Glomerular visceral epithelial cell (primary cell): Measurements from ENCODE around the gene MPIG6B.

Experiments used
- DNase-seq: peaks from one replicate; pipeline ENCODE4 v3.0.0-alpha.2; 2016; ENCODE audit errors: extremely low spot score

Gene MPIG6B

DNA sequence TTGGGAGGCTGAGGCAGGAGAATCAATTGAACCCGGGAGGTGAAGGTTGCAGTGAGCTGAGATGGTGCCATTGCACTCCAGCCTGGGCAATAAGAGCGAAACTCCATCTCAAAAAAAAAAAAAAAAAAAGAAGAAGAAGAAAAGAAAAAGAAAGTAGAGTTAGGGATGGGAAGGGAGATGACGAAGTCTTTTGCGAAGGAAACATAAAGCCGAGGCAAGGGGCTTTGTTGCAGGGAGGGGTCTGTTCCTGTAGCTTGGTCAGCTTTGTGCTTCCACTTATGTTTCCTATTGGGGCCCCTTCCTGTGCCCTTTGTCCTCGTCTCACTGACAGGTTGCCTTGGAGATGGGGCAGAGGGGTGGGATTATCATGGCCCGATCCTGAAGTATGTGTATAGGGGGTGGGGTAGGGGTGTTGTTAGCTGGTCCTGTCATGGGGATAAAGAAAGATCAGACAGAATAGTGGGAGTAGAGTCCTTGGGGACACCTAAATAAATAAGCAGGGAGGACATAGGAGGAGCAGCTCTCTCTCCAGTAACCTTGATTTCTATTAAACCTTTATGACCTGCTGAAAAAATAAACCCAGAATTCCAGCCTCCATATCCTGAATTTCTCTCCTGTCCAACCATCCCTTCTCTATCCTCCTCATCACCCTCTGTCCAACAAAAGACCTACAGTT is 14.3 kb downstream of the MPIG6B start:
- no peak for DNase-seq

DNA sequence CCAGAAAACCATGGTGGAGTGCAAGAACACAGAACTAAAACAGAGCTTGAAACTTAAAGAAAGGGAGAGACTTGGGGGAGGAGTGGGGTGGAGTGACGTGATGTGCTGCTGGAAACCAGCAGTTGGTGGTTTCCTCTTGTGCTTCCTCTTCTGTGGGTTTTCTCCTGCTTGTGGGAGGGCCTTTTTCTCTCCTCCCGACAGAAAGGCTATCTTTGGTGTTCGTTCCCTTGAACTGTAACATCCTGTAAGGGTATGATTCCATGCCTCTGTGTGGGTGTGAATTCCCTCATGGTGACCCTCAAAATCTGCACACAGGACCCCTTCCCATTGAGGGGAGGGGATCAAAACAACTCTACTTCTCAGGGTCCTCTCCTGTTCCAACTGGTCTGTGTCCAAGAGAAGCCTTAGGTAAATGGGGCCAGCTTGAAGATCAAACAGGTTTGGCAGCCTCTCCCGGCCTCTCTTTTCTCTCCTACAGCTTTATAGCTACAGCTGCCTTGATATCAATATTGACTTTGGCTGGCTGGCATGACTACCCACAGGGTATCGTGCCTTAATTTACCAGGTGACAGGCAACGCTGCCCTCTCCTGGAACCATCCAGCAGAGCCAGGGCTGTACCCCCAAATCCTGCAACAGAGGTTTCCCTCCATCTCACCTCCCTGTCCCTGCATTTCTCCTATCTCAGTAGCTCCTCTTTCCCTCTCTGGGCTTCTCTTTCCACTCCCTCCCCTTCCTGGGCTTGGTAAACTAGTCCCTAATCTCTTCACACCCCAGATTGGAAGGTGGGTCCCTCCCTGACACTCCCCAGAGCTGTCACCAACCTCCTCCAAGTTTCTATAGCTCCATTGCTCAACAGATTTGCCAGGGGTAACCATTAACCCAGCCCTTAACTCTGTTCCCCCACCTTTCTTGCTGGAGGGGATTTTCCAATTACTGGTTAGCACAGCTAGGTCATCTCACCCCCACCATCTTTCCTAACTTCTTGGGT is 15.1 kb downstream of the MPIG6B start:
- peak; percentile 85 for DNase-seq

DNA sequence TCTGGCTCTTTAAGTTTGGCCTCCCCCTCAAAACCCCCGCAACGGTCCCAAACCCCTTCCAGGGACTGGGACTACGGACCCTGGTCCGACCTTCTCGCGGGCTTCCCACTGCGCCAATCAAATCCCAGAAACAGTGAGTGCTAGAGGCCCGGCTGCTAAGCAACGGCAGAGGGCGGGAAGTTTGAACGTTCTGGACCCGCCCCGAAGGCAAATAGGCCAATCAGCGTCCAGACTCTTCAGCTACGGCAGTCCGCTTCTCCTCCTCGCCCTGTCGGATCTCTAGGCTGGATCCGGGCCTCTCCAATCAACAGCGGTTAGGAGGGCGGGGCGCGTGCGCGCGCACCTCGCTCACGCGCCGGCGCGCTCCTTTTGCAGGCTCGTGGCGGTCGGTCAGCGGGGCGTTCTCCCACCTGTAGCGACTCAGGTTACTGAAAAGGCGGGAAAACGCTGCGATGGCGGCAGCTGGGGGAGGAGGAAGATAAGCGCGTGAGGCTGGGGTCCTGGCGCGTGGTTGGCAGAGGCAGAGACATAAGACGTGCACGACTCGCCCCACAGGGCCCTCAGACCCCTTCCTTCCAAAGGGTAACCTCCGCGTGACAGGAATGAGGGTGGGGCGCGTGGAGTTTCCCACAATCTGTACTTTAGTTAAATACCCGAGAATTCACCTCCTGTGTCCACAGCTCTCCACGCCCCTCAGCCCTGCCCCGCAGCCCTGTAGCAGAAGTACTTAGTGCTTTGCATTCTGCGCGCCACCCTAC is 16.6 kb downstream of the MPIG6B start, which contains the start of gene MSH5:
TSS of gene MSH5 (plus strand) at position 367 of the 758 bp plus-strand sequence. CDS start 462 bp downstream, outside the sequence.
- DNase-seq, result peak; percentile 100

DNA sequence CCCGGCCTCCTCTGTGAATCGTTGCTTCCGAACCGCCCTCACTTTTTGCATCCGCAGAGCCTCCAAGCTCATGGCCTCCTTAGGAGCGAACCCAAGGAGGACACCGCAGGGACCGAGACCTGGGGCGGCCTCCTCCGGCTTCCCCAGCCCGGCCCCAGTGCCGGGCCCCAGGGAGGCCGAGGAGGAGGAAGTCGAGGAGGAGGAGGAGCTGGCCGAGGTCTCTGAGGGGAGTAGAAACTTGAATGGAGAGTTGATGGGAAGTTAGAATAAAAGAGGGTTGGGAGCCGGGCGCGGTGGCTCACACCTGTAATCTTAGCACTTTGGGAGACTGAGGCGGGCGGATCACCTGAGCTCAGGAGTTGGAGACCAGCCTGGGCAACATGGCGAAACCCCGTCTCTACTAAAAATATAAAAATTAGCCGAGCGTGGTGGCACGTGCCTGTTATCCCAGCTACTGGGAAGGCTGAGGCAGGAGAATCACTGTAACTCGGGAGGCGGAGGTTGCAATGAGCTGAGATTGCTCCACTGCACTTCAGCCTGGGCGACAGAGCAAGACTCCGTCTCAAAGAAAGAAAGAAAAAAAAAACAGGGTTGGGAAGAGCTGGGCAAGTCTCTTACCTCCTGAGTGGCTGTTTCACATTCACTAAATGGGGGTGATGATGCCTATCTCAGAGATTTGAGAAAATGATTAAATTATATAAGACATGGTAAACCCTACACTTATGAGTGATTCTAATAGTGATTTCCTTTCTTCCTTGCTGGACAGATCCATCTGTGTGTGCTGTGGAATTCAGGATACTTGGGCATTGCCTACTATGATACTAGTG is 17.4 kb downstream of the MPIG6B start:
- no peak for DNase-seq

DNA sequence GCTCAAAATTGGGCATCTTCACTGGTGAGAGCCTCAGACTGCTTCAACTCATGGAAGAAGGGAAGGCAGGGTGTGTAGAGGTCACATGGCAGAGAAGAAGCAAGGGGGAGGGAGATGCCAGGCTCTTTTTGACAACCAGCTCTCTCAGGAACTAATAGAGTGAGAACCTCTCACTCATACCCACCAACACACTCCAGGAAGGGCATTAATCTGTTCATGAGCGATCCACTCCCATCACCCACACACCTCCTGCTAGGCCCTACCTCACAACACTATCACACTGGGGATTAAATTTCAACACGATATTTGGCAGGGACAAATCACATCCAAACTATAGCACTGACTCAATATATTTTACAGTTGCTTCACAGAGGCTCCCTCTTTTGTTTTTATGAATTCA is 18.6 kb downstream of the MPIG6B start:
- no peak for DNase-seq

DNA sequence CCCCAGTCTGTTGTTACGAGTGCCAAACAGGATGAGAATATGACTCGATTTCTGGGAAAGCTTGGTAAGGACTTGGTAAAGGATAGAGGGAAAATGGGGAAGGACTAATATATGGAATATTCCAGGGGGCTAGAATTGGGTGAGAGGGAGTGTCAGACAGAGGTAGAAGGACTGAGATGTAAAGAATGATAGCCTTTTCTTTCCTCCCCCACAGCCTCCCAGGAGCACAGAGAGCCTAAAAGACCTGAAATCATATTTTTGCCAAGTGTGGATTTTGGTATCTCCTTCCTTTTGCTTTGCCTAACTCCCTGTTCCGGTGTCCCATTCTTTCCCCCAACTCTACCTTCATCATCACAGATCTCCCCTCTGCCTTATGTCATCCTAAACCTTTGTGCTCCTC is 19.7 kb downstream of the MPIG6B start:
- no peak for DNase-seq

DNA sequence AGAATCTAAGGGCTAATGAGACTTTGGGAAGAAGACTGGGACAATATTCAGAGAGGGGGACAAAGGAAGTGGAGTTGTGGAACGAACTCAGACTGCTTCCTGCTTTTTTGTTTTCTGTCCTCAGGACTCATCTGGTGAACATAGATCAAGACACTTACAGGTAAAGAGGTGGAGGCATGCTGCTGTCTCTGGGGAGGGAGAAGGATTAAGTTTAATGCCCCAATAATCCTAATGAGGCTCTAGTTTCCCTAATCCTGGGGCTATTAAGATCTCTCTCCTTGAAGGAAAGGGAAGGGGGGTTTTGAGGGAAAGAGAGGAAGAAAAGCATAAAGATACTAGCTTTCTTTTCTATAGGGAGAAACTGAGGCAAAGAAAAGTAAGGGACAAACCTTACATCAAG is 21.2 kb downstream of the MPIG6B start:
- no peak for DNase-seq

DNA sequence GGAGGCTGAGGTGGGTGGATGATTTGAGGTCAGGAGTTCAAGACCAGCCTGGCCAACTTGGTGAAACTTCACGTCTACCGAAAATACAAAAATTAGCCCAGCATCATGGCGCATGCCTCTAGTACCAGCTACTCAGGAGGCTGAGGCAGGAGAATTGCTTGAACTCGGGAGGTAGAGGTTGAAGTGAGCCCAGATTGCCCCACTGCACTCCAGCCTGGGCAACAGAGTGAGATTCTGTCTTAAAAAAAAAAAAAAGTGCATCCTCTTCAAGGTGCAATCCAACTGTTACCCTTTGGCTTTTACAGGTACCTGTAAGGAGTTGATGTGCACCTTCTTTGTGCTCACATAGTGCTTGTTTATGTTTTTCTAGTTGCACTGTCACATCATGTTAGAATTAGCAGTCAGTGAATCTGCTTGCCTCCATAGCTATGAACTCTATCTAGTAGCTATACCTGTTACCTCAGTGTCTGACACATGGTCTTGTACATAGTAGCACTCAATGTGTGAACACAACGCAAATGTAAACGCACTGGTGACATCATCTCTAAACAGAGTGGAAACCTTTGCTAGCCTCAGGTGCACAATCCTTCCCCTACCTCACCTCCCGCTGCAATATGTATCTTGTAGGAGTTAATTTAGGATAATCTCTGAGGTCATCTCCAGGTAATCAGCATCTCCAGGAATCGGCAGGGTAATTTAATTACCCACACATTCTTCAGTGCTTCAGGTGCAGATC is 26.3 kb downstream of the MPIG6B start:
- DNase-seq, result no peak

DNA sequence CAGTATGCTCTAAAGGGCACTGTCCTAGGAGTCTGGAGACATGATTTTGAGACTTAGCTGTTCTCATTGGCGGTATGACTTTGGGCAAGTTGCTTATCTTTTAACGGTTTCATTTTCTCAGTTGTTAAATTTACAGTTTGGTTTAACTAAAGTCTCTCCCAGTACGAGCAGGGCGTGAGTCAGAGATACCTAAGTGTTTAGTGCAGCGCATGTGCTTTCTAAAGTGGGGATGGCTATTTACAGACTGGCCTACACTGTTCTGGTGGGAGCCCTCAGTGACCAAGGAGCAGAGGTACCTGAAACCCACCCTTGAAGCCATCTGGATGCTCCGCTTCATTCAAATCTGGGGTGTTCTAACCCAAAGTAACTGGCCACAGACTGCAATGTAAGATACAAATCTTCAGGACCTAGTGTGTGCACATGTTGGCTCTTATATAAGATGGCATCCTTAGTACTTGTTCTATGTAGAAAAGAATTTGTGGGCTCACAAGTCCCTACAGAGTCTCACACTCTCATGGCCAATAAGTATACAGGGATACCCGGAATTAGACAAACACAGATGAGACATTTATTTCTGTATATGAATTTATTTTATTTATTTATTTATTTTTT is 27.3 kb downstream of the MPIG6B start:
- no peak for DNase-seq

DNA sequence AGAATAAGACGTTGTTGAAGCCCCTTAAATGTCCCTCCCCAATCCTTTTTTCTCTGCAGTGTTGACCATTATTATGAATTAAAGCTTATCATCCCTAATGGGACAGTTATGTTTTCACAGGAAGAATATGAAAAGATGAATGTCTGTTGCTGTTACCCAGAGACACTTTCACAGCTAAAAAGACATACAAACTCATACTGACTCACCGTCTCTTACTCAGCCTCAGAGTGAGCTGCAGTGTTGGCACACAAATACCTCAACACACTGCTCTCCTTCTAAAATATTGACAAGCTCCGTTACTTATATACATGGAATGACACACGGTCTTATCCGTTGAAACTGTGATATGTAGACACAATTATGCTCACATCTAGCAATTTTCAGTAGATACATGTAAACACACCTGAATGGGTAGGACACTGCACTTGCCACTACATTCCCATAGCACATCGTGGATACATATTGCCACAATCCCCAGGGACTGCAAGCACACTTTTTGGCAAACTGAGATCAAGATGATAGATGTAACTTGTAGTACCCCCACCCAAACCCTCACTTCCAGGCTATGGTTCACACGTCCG is 29.7 kb downstream of the MPIG6B start:
- DNase-seq, result peak; percentile 57

DNA sequence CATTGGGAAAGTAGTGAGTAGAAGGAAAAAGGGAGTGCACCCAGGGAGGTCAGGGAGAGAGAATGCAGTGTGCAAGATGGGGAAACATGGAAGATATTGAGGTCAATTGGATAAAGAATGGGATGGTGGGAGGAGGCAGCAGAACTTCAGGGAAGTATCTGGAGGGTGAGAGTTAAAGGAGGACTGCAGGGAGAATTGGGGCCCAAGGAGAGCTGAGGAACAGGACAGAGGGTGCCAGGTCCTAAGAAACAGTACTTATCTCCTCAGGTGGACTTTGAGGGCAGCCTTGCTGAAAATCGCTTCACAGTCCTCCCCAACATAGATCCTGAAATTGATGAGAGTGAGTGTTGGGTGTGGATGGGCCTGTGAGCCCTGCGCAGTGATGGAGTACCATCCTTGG is 35.1 kb downstream of the MPIG6B start:
- no peak for DNase-seq

DNA sequence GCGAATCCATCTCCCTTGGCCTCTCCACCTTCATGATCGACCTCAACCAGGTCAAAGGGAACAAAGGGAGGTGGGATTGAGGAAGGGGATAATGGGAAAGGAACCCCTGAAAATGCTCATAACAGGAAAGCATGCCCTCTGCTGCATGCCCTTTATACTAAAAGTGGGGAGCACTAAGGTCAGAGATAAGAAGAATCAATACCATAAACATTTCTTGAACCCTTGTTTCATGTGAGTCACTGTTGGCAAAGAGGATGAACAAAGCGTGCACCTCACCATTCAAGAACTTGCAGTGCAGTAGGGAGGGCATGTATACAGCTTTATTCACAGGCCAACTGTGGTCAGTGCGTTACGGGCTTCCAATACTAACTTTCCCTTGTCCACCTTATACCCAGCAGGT is 37.6 kb downstream of the MPIG6B start:
- DNase-seq, result no peak

DNA sequence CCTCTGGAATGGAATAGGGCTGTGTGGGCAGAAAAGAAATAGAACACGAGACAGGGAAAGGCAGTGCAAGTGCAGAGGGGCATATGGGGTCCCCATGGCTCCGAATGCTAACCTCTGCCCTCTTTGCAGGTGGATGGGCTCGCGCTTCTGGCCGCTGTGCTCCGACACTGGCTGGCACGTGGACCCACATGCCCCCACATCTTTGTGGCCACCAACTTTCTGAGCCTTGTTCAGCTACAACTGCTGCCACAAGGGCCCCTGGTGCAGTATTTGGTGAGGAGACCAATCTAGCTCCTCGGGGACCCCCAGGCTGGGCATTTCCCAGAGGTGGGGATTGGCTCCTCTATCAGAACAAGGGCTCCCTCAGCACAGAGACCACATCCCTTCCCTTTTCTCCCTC is 38.2 kb downstream of the MPIG6B start:
- DNase-seq, result no peak

DNA sequence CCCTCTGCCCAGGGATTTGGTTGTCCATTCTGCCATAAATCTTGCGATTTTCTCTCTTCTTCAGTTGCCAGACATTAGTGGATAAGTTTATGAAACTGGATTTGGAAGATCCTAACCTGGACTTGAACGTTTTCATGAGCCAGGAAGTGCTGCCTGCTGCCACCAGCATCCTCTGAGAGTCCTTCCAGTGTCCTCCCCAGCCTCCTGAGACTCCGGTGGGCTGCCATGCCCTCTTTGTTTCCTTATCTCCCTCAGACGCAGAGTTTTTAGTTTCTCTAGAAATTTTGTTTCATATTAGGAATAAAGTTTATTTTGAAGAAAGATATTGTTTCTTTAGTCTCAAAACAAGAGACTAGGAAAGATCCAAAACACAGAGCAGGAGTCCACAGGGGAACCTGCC is 39.2 kb downstream of the MPIG6B start, which contains the start of gene SAPCD1:
TSS of gene SAPCD1 (plus strand) at position 301 of the 400 bp plus-strand sequence. CDS start 399 bp downstream, outside the sequence.
- no peak for DNase-seq

DNA sequence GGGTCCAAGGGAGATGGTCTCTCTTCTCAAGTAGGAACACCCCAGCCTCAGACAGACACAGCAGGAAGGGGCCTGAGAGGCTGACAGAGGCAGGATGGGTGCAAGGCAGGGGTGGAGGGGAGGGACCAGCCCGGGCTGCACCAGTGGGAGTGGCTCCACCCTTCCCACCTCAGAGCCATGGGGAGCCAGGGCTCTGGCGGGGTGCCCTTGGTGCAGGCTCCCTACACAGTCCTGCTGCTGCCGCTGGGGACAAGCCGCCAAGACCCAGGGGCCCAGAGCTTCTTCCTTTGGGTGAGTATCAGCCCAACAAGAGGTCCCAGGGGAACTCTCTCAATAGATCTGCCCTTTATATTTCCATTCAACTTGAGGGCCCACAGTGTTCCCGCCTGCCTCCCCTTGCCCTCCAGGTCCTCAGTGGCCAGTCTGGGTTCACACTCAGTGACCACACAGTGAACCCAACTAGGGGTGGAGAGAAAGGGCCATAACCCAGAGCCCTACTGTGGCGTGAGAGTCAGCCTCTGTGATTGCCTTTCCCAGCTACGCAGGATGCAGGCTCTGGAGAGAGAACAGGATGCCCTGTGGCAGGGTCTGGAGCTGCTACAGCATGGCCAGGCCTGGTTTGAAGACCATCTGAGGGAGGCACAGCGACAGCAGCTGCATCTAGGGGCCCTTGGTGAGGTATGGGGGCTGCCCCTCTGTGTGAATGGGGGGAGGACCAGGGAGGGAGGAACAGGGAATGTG is 39.9 kb downstream of the MPIG6B start:
- no peak for DNase-seq

DNA sequence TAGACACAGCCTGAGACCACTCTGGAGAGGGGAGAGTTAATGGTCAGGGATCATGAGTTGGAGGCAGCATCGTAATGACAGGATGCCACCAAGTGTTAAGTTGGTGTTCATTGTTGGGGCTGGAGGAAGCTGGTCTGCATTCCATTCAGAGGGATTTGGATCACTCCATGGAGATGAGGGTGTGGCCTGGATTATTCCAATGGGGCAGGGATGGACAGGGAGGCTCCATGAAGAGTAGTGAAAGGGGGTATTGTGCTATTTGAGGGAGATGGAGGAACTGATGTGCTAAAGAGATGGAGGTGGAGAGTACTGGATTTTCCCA is 40.4 kb downstream of the MPIG6B start:
- DNase-seq, result peak; percentile 35

DNA sequence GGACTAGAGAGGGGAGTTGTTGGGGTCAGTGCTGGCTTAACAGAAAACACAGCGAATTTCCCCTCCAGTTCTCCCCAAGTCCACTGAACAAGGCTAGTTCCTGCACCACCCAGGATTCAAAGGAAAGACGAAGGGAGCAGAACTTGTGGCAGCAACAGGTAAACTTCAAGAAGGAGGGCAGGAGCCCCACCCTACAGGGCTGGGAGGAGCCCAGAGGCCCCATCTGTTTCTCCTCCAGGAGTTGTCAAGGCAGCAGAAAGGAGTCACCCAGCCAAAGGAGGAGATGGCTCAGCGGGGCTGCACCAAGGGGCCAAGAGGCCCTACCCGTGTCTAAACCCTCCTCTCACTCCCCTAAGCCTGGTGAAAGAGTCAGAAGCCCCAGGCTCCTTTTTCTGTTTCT is 41.0 kb downstream of the MPIG6B start:
- DNase-seq, result no peak

DNA sequence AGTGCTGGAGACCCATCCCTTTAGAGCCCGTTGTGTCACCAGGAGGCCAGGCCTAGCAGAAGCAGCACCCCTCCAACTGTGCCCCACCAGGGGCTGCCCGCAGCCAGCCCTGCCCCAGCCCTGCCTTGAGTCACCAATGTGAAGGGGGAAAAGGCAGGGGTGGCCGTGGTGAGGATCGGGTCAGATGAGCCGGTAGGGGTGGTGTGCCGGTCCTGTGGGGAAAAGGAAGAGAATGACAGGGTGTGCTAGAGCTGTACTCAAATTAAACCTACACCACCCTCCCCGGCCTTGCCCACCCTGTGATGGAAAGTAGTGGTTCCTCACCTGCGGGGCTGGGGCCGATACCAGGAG is 42.4 kb downstream of the MPIG6B start:
- no peak for DNase-seq
